GM19468 (cell line): Measurements from ENCODE around the gene HNRNPU.
A peak's percentile ranks its signal among the peaks of the same experiment; 100 is the strongest.

Experiments
- ATAC-seq: cut with Tn5 transposase; IDR thresholded peaks from one replicate; pipeline ENCODE4 v1.9.1; 2021; ENCODE audit warnings: mild to moderate bottlenecking, moderate library complexity, moderate number of reproducible peaks; ENCODE audit not compliant: unreplicated experiment; ENCODE audit errors: extremely low read depth

HNRNPU gene

DNA sequence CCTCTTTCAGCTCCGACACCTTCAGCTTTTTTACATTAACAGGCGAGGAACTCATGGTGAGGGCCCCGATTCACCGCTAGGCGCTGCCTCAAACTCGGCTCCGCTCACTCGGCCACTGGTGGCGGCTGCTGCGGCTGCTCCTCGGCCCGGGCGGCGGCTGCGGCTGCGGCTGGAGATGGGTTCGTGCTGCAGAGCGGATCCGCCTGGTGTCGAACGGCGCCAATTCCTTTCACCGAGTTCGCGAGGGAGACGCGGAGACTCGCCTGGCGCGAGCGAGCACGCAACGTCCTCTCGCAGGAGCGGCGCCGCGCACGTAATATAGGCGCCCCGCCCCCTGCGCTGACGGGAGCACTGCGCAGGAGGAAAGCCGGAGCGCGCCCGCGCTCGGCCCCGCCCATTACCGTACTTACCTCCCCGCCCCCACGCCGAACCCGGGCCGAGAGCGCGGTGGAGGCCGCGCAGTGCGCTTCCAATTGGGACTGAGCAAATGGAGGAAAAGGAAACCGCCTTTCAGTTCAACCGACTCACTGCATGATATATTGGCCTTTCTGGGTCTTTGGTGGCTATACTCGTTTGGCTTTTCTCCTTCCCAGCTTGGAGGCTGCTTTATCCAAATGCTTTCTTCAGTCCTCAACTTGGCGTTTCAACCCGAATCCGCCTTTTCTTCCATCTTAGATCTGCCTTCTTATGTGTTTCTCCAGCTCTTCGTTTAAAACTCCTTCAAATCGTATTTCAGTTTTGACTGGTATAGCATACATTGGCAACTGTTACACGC, at the start of gene HNRNPU:
Gene HNRNPU (minus strand): TSS at position 291 of the 775 bp plus-strand sequence. CDS start 236 bp downstream, at position 55.
- peak; percentile 67 for ATAC-seq

DNA sequence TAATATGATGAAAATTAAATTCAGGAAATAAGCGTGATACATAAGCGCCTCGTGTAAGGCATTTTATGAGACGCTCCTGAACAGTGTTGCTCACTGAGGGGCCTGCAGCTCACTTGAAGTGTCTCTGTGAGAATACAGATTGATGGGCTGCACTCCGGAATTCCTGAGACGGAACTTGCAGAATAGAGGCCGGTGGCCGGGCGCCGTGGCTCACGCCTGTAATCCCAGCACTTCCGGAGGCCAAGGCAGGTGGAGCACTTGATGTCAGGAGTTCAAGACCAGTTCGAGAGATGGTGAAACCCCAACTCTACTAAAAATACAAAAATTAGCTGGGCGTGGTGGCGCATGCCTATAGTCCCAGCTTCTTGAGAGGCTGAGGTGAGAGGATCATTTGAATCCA, 49.5 kb upstream of the HNRNPU start:
- no peak for ATAC-seq

GRCh38 chr1:244904119-244904518, 39.8 kb upstream of the HNRNPU start:
- no peak for ATAC-seq

GRCh38 chr1:244901400-244902015, 37.2 kb upstream of the HNRNPU start:
- no peak for ATAC-seq

GRCh38 chr1:244897476-244898254, 33.3 kb upstream of the HNRNPU start:
- ATAC-seq: no peak

GRCh38 chr1:244896550-244896949, 32.2 kb upstream of the HNRNPU start:
- ATAC-seq: no peak

GRCh38 chr1:244893836-244894235, 29.5 kb upstream of the HNRNPU start:
- no peak for ATAC-seq

DNA sequence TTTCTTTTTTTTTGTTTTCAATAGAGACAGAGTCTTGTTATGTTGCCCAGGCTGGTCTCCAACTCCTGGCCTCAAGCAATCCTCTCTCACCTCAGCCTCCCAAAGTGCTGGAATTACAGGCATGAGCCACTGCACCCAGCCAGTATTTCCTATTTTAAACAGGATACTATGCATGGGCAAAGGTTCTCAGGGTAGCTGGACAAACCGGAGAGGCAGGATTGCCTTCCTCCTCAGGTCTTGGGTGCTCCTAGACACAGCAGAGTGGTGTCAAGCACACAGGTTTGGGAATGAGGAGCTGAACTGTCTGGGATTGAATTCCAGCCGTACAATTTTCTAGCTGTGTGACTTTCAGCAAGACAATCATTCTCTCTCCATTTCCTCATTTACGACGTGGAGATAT, 22.9 kb upstream of the HNRNPU start:
- no peak for ATAC-seq

- ATAC-seq: no peak
Measured at GRCh38 chr1:244881552-244882280, 17.4 kb upstream of the HNRNPU start.

DNA sequence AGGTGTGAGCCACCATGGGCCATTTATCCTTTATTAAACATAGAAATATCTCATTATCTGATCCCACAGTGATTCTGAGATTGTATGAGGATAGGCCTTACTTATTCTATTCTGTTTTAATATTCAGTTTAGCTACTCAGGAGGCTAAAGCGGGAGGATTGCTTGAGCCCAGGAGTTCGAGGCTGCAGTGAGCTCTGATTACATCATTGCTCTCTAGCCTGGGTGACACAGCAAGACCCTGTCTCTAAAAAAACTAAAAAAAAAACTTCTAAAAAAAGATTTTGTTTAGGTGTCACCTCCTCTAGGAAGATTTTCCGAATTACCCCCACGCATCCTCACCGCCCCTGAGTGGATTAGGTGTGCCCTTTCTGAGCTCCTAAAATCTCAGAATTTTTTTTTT, 14.3 kb upstream of the HNRNPU start:
- no peak for ATAC-seq

GRCh38 chr1:244876228-244876910, 12.0 kb upstream of the HNRNPU start:
- no peak for ATAC-seq

- ATAC-seq: no peak
Measured at GRCh38 chr1:244874974-244875579, 10.7 kb upstream of the HNRNPU start.

DNA sequence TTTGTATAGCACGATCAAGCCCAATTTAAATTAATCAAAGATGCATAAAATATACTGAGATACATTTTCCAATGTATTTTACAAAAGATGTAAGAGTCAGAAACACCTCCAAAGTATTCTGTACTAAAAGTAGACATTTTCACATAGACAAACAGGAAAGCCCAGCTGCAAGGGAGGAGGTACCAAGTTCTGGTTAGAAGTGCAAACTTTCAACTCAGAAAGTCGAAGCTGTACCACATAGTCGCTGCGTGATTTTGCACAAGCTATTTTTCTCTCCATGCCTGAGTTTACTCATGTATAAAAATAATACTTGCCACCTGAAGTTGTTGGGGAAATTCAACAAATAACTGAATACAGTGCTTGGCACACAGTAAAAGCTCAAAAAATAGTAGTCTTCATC, 5.6 kb upstream of the HNRNPU start:
- no peak for ATAC-seq

GRCh38 chr1:244869364-244869827, 5.1 kb upstream of the HNRNPU start:
- ATAC-seq: no peak

- ATAC-seq: no peak
Measured at GRCh38 chr1:244868484-244869363, 4.4 kb upstream of the HNRNPU start.

GRCh38 chr1:244866355-244866754, 2.0 kb upstream of the HNRNPU start:
- no peak for ATAC-seq

DNA sequence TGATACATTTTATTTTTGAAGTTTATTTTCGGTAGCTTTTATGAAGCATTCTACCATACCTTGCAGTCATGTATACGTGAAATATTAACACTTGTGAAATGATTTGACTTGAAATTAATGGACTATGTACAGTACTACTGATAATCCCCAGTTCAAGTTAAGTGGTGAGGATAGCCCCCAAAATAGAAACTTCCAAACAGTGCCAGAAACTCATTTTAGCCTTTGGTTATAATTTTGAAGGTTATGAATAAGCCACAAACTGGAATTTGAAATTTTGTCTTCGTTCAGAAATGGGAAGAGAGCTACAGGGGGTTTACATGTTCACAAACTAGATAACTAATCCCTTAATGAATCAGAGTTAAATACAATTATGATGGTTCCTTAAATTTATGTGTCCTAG, 1.5 kb upstream of the HNRNPU start:
- ATAC-seq: no peak

DNA sequence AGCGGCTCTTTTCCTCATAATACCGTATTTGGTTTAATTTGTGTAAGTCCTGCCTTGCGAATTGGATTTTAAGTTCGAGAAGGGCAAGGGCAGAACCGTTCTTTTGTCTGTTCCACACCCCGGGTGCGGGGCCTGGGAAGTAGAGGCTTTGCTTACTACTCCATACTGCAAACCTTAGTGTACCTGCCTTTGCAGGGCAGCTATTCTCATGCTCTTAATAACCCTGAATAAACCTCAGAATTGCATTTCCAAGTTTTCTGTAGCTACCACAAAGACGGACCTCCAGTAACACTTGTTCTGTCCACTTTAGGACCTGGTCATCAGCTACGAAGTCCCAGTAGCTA, 657 bp upstream of the HNRNPU start:
- ATAC-seq: no peak
